K562 (cell line): ENCODE data around the gene EXTL1. TPM values are rescaled to one million over a fixed set of nuclear protein-coding genes. Genes with fewer than 3 reads are reported as not detected.

Source experiments
- ATAC-seq: fragments of 200-7000 bp; cut with Tn5 transposase; 3 replicates; pipeline ENCODE4 v1.9.1; 2020; ENCODE audit warnings: moderate library complexity
- BruUV-seq: library from RNA; stranded (reverse); fragments of 400-500 nt; replicated peaks from 2 replicates; lab custom pipeline; 2021; lab: Mats Ljungman, UMichigan
- CTCF ChIA-PET: fragments of 300-600 bp; formaldehyde crosslinking; extraction: SDS; loops from one replicate; lab custom pipeline; 2021; ENCODE audit warnings: low intra/inter-chr PET ratio; lab: Yijun Ruan, JAX
- POLR2A ChIA-PET: fragments of 300-600, 350-650 bp; sonication (Branson Sonifier 250); formaldehyde crosslinking; extraction: SDS; loops from one replicate; lab custom pipeline; 2021; ENCODE audit warnings: antibody characterized with exemption, inconsistent platforms; lab: Yijun Ruan, JAX
- DNase-seq, 4 experiments: peaks; one replicate each; pipeline versions ENCODE4 v3.0.0 to v3.0.0-alpha.2; 2011 to 2018; ENCODE audit warnings: low spot score in 3 of 4, mixed read lengths in 3 of 4; ENCODE audit errors: extremely low read depth in 1 of 4
- FAIRE-seq: peaks from 2 replicates; lab custom pipeline; 2011; peaks lifted over from hg19 to GRCh38; lab: Jason Lieb, UNC
- H2AFZ ChIP-seq: 2 replicates; pipeline ENCODE4 v1.6.0; 2011; ENCODE audit warnings: low read depth, low read length, control low read depth, inconsistent platforms
- H3K27ac ChIP-seq: fragments of 200-600 bp; 3 replicates; pipeline ENCODE4 v1.8.0; 2011; ENCODE audit warnings: low read depth, mild to moderate bottlenecking, control low read depth, inconsistent platforms, low read length, moderate library complexity, mixed read lengths; ENCODE audit errors: extremely low read depth
- H3K27me3 ChIP-seq, 2 experiments: fragments of 300-600 bp in 1 of 2; 2 replicates in 1 of 2; 3 replicates in 1 of 2; pipeline versions ENCODE4 v1.6.0 to v1.8.0; 2011; ENCODE audit warnings: inconsistent platforms in 2 of 2, low read length in 2 of 2, mild to moderate bottlenecking in 1 of 2, mixed read lengths in 1 of 2, moderate library complexity in 1 of 2; ENCODE audit not compliant: control insufficient read depth in 2 of 2, insufficient read depth in 2 of 2
- H3K36me3 ChIP-seq: fragments of 300-600 bp; 3 replicates; pipeline ENCODE4 v1.8.0; 2011; ENCODE audit warnings: mild to moderate bottlenecking, low read length, inconsistent platforms; ENCODE audit not compliant: control insufficient read depth, insufficient read depth
- H3K4me1 ChIP-seq, 2 experiments: fragments of 200-600 bp in 1 of 2; replicated peaks in 1 of 2; 2 replicates in 1 of 2; 3 replicates in 1 of 2; pipeline versions ENCODE4 v1.5.1 to v1.8.0; 2011; ENCODE audit warnings: inconsistent platforms in 2 of 2, low read length in 2 of 2, mild to moderate bottlenecking in 1 of 2, mixed read lengths in 1 of 2, moderate library complexity in 1 of 2; ENCODE audit not compliant: control insufficient read depth in 2 of 2, insufficient read depth in 2 of 2
- H3K4me2 ChIP-seq: 2 replicates; pipeline ENCODE4 v1.6.1; 2011; ENCODE audit warnings: low read length, control low read depth, inconsistent platforms, mixed read lengths; ENCODE audit not compliant: insufficient read depth
- H3K4me3 ChIP-seq: fragments of 200-600 bp; sonication (generic), shearing (Covaris generic); 2 replicates; pipeline ENCODE4 v1.5.1; 2016; ENCODE audit warnings: control low read depth, inconsistent platforms
- H3K79me2 ChIP-seq: fragments of 200-600 bp; 3 replicates; pipeline ENCODE4 v1.8.0; 2011; ENCODE audit warnings: low read length, inconsistent platforms; ENCODE audit not compliant: control insufficient read depth, insufficient read depth
- H3K9ac ChIP-seq, 2 experiments: 2 replicates each; pipeline versions ENCODE4 v1.6.0 to v1.6.1; 2011; ENCODE audit warnings: low read depth in 2 of 2, low read length in 2 of 2, control low read depth in 1 of 2, inconsistent platforms in 1 of 2, mild to moderate bottlenecking in 1 of 2, mixed read lengths in 1 of 2; ENCODE audit not compliant: insufficient read depth in 1 of 2
- H3K9me1 ChIP-seq: one replicate; pipeline ENCODE4 v1.6.0; 2011; ENCODE audit warnings: inconsistent platforms, mild to moderate bottlenecking, low read length, moderate library complexity; ENCODE audit not compliant: control insufficient read depth, insufficient read depth
- H3K9me3 ChIP-seq: replicated peaks from 2 replicates; pipeline ENCODE4 v1.5.1; 2011; ENCODE audit warnings: low read depth, low read length, inconsistent platforms; ENCODE audit not compliant: control insufficient read depth, insufficient read depth
- H4K20me1 ChIP-seq: replicated peaks from 2 replicates; pipeline ENCODE4 v1.6.1; 2011; ENCODE audit warnings: low read length, inconsistent platforms, mixed read lengths; ENCODE audit not compliant: control insufficient read depth, insufficient read depth
- C11orf30 ChIP-seq: fragments of 450-650 bp; IDR thresholded peaks from 2 replicates; pipeline ENCODE4 v1.6.1; 2016; ENCODE audit warnings: low read depth, mild to moderate bottlenecking
- MAFF ChIP-seq: IDR thresholded peaks from 2 replicates; pipeline ENCODE4 v1.6.1; 2012; ENCODE audit warnings: low read length, improper control_type of control experiment
- MAFK ChIP-seq: IDR thresholded peaks from 2 replicates; pipeline ENCODE4 v1.6.1; 2011; ENCODE audit warnings: low read length, improper control_type of control experiment
- POLR2AphosphoS5 ChIP-seq: IDR thresholded peaks from 2 replicates; pipeline ENCODE4 v1.6.1; 2011; ENCODE audit warnings: mild to moderate bottlenecking, low read depth, low read length, moderate library complexity; ENCODE audit not compliant: control insufficient read depth, insufficient read depth
- RBBP5 ChIP-seq: fragments of 200-600 bp; sonication (generic); IDR thresholded peaks from 2 replicates; pipeline ENCODE4 v1.6.1; 2012; ENCODE audit warnings: borderline replicate concordance, mild to moderate bottlenecking, low read length, control low read depth, inconsistent platforms; ENCODE audit not compliant: insufficient read depth, poor library complexity, severe bottlenecking
- RBM15 ChIP-seq: fragments of 200-400 bp; formaldehyde crosslinking; IDR thresholded peaks from 2 replicates; pipeline ENCODE4 v1.6.1; 2018; ENCODE audit warnings: mild to moderate bottlenecking, low read length, moderate library complexity; ENCODE audit not compliant: insufficient read depth
- RBM25 ChIP-seq: fragments of 200-400 bp; formaldehyde crosslinking; IDR thresholded peaks from 2 replicates; pipeline ENCODE4 v1.6.1; 2018; ENCODE audit warnings: low read length, low read depth, moderate library complexity; ENCODE audit not compliant: severe bottlenecking
- SIRT6 ChIP-seq: IDR thresholded peaks from one replicate; pipeline ENCODE4 v1.6.1; 2012; ENCODE audit warnings: low read depth, mild to moderate bottlenecking, control low read depth, inconsistent platforms, low read length, moderate library complexity
- SLC30A9 ChIP-seq: fragments of 250-450 bp; sonication (Bioruptor Pico); IDR thresholded peaks from 2 replicates; pipeline ENCODE4 v1.8.0; 2022; ENCODE audit warnings: mild to moderate bottlenecking, moderate library complexity
- SMAD1 ChIP-seq: fragments of 150-350 bp; IDR thresholded peaks from 2 replicates; pipeline ENCODE4 v1.6.1; 2014; ENCODE audit warnings: low read length, low read depth; ENCODE audit not compliant: partially characterized antibody
- TCF3 ChIP-seq: sonication (generic); formaldehyde crosslinking; IDR thresholded peaks from 2 replicates; pipeline ENCODE4 v1.4.0; 2020; ENCODE audit warnings: mild to moderate bottlenecking, missing genetic modification reagents
- U2AF2 ChIP-seq: fragments of 200-400 bp; formaldehyde crosslinking; optimal IDR thresholded peaks from 2 replicates; pipeline ENCODE3; 2017; ENCODE audit warnings: low read depth, mild to moderate bottlenecking, low read length
- XRCC5 ChIP-seq: fragments of 200-400 bp; formaldehyde crosslinking; IDR thresholded peaks from 2 replicates; pipeline ENCODE4 v1.6.1; 2017; ENCODE audit warnings: low read depth, mild to moderate bottlenecking, low read length
- ZNF146 ChIP-seq: IDR thresholded peaks from one replicate; pipeline ENCODE4 v1.6.1; 2018; ENCODE audit warnings: missing compliant biosample characterization; ENCODE audit not compliant: unreplicated experiment
- ZNF316 ChIP-seq: fragments of 450-650 bp; IDR thresholded peaks from 2 replicates; pipeline ENCODE4 v1.6.1; 2016
- ZNF766 ChIP-seq: fragments of 200-800 bp; sonication (Bioruptor generic); conservative IDR thresholded peaks from 2 replicates; pipeline ENCODE4 v1.6.1; 2016; ENCODE audit warnings: missing genetic modification characterization, missing compliant biosample characterization
- WGBS: fragments of 100-300 bp; shearing (Covaris generic); methylation state at CpG from one replicate; pipeline ENCODE4 v1.1.6; 2016; ENCODE audit warnings: low coverage, mixed read lengths; ENCODE audit not compliant: insufficient coverage; ENCODE audit errors: missing lambda C conversion rate; 5-methylcytosine and 5-hydroxymethylcytosine counted together
- in situ Hi-C: fragments of 300-500 bp; cut with MboI; formaldehyde crosslinking; loops from 4 replicates; pipeline ENCODE4 v1.15.0; 2018; ENCODE audit warnings: inconsistent platforms, mixed read lengths
- intact Hi-C: fragments of 100-400 bp; cut with micrococcal nuclease; formaldehyde crosslinking; loops from 2 replicates; pipeline ENCODE4 v1.14.2; 2022
- polyA plus RNA-seq, 8 experiments: library from polyadenylated mRNA; depleted of rRNA in 4 of 8; stranded (reverse) in 5 of 8; unstranded in 3 of 8; fragments of >200 nt; fragmentation: Nextera tagmentation in 2 of 8; fragmentation: Illumina TruSeq in 1 of 8; extraction: Ambion mirVana in 2 of 8; extraction: Trizol in 1 of 8; gene quantifications; 2 replicates each; pipeline versions ENCODE4 v1.2.1 to v1.2.3, GENCODE V29; 2011 to 2014; ENCODE audit warnings: inconsistent platforms in 1 of 8, missing spikeins in 1 of 8
- total RNA-seq, 7 experiments: library from RNA; depleted of rRNA in 6 of 7; stranded (reverse); fragments of >200 nt in 6 of 7; fragmentation: Illumina TruSeq in 2 of 7; extraction: Trizol in 2 of 7; gene quantifications; 2 replicates each; pipeline versions ENCODE4 v1.2.1 to v1.2.3, GENCODE V29; 2011 to 2021; ENCODE audit warnings: low replicate concordance in 1 of 7
- TF ChIP-seq, protein P1 (sequence below): sonication (generic); formaldehyde crosslinking; IDR thresholded peaks from 2 replicates; pipeline ENCODE4 v1.8.0; 2022; ENCODE audit warnings: mild to moderate bottlenecking, missing genetic modification reagents
- TF ChIP-seq, protein P2 (sequence below), 2 experiments: fragments of 450-650 bp in 1 of 2; sonication (generic) in 1 of 2; formaldehyde crosslinking; conservative IDR thresholded peaks; 2 replicates each; pipeline versions ENCODE4 v1.4.0 to v1.8.1; 2020 to 2022; ENCODE audit warnings: mild to moderate bottlenecking in 1 of 2, missing genetic modification reagents in 1 of 2
- TF ChIP-seq, protein P3 (sequence below): fragments of 450-650 bp; IDR thresholded peaks from 2 replicates; pipeline ENCODE4 v1.7.0; 2016; ENCODE audit warnings: borderline replicate concordance

Gene EXTL1
- total and polyA plus RNA-seq, 9 of the 15 experiments (the other 6 are each of a cell fraction or from before 2014, with no cell fraction given), result 0.04 to 0.23 (median 0.08) TPM; not detected in 3

DNA sequence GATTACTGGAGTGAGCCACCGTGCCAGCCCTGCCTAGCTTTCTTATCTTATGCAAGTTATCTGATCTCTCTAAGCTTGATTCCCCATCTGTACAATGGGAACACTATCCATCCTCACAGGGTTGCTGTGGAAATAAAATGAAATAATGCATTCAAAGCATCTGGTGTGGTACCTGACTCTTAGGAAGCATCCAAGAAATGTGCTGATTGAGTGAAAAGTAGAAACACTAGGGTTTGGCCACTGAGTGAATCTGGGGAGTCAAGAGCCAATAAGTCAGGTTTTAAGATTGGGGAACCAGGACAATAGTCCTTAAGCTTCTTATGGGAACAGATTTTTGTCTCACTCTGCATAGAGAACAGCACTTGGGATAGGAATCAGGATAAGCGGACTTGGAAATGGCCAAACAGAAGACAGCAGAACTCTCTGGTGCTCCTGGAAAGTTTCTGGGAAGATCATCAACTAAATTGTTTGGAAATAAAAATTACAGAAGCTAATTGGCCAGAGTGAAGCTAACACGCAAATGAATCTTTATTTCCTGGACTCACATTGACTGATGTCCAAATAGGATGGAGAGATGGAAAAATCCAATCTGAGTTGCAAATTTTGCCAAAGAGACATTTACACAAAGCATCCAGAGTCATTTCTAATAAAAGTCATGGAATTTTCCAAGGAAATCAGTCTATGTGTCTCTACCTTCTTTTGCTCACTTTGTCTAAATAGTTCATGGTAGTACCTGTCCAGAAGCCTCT is 27.0 kb upstream of the EXTL1 start:
- no TSS peak for BruUV-seq
- no peak for TF ChIP-seq SMAD1
- no peak for TF ChIP-seq RBBP5
- TF ChIP-seq ZNF766, result 0 out of 2 replicates have a peak, but pooled peaks have one; percentile 7
- no peak for TF ChIP-seq TCF3 (CRISPR knock-in tag)
- TF ChIP-seq RBM25, result peak; percentile 21
- TF ChIP-seq SIRT6, result no peak
- no peak for TF ChIP-seq POLR2AphosphoS5
- TF ChIP-seq ZNF146 (CRISPR knock-in tag), result no peak
- TF ChIP-seq MAFK, result peak; percentile 27; the same call in 1 of the 2 replicates
- TF ChIP-seq, protein P1, sequence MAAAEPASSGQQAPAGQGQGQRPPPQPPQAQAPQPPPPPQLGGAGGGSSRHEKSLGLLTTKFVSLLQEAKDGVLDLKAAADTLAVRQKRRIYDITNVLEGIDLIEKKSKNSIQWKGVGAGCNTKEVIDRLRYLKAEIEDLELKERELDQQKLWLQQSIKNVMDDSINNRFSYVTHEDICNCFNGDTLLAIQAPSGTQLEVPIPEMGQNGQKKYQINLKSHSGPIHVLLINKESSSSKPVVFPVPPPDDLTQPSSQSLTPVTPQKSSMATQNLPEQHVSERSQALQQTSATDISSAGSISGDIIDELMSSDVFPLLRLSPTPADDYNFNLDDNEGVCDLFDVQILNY (CRISPR knock-in tag), result no peak
- TF ChIP-seq ZNF316, result peak; percentile 90
- TF ChIP-seq, protein P2, sequence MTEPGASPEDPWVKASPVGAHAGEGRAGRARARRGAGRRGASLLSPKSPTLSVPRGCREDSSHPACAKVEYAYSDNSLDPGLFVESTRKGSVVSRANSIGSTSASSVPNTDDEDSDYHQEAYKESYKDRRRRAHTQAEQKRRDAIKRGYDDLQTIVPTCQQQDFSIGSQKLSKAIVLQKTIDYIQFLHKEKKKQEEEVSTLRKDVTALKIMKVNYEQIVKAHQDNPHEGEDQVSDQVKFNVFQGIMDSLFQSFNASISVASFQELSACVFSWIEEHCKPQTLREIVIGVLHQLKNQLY (CRISPR knock-in tag; conservative IDR thresholded peaks at IDR 0.05), result no peak
- TF ChIP-seq SLC30A9, result no peak
- TF ChIP-seq, protein P3, sequence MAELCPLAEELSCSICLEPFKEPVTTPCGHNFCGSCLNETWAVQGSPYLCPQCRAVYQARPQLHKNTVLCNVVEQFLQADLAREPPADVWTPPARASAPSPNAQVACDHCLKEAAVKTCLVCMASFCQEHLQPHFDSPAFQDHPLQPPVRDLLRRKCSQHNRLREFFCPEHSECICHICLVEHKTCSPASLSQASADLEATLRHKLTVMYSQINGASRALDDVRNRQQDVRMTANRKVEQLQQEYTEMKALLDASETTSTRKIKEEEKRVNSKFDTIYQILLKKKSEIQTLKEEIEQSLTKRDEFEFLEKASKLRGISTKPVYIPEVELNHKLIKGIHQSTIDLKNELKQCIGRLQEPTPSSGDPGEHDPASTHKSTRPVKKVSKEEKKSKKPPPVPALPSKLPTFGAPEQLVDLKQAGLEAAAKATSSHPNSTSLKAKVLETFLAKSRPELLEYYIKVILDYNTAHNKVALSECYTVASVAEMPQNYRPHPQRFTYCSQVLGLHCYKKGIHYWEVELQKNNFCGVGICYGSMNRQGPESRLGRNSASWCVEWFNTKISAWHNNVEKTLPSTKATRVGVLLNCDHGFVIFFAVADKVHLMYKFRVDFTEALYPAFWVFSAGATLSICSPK, result no peak
- no peak for TF ChIP-seq U2AF2
- peak; percentile 46 for TF ChIP-seq MAFF
- TF ChIP-seq XRCC5, result no peak
- peak; percentile 78 for TF ChIP-seq C11orf30
- TF ChIP-seq RBM15, result no peak

More for the DNA sequence above, 27.0 kb upstream of the EXTL1 start:
- POLR2A ChIA-PET, result interaction anchor here (0.5 to 5.5 kb wide), 8 partner anchors 13 to 235 kb away, joined by 3 to 89 read pairs (median 4); no protein-coding TSS in a partner anchor
- 0 out of 3 replicates have a peak, but pooled peaks cover 4% of the 10 kb centered on the region for H3K36me3 ChIP-seq
- 75% methylated on average over 3 of the region's 3 CpGs for WGBS
- intact Hi-C loops (loop anchor here (10.0 kb wide), 1 partner anchor 170 kb away; no protein-coding TSS in a partner anchor), in situ Hi-C loops (loop anchor here (5.0 kb wide), 1 partner anchor 97 kb away; no protein-coding TSS in a partner anchor)
- no peak for FAIRE-seq
- peaks cover 8% of the 10 kb centered on the region; the same call in 1 of the 3 replicates for H3K79me2 ChIP-seq
- H3K9me1 ChIP-seq, result no peaks in the 10 kb centered on the region
- no peak for ATAC-seq
- H4K20me1 ChIP-seq, result no peaks in the 10 kb centered on the region
- no peak overlapping the region for H2AFZ ChIP-seq
- no peak for DNase-seq
- no peaks in the 10 kb centered on the region for H3K27me3 ChIP-seq
- no peaks in the 10 kb centered on the region for H3K9me3 ChIP-seq
- no peak overlapping the region for H3K9ac ChIP-seq
- CTCF ChIA-PET, result interaction anchor here (1.8 kb wide), 1 partner anchor 99 kb away, joined by 4 read pairs; no protein-coding TSS in a partner anchor
- no peak overlapping the region for H3K27ac ChIP-seq
- peaks cover 43 to 53% of the 10 kb centered on the region in 2 experiments for H3K4me1 ChIP-seq
- no peak overlapping the region for H3K4me3 ChIP-seq
- no peak overlapping the region for H3K4me2 ChIP-seq
